ENCODE measurements around the gene ST6GAL1. TPM values are rescaled to one million over a fixed set of nuclear protein-coding genes. Genes with fewer than 3 reads are reported as not detected.

Gene ST6GAL1
- total RNA-seq, 1 donor from 2014 or later = 44.1 TPM

DNA sequence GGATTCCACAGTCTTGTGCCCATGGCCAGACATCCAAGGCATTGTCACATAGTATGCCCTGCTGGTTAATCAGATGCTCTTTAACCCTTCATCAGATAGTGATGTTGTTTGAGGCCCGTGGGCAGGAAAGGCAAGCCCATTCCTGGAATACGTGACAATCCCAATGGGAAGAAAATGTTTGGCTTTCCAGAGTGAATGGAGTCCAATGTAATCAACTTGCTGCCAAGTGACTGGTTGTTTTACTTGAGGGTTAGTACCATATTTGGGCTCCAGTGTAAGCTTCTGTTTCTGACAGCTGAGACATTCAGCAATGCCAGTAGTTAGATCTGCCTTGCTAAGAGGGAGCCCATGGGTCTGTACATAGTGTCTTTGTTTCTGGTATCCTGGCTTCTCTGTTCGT is 177.7 kb downstream of the ST6GAL1 start:
- no peak for DNase-seq (ENCODE audit: low spot score)

- no peak for DNase-seq (ENCODE audit: low spot score)
These were observed 179.8 kb downstream of the ST6GAL1 start for GRCh38 chr3:187110156-187110555.

- peak; percentile 10 for DNase-seq (ENCODE audit: low spot score)
These were observed 182.8 kb downstream of the ST6GAL1 start for GRCh38 chr3:187112934-187113793.

DNA sequence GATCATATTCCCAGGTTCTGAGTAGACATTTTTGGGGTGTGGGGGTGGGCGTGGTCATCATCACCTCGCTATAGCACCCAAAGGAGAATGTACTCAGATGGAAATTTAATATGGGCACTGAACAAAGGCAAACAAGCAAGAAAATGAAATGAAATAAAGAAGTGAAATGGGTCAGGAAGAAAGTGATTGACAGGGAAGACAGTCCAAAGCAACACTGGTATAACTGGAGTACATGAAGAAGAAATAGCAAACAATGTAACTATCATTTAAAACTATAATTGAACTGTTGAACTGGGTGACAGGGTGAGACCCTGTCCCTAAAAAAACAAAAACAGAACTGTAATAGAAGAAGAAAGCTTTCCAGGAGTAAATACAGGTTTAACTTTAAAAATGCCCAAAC is 184.2 kb downstream of the ST6GAL1 start:
- DNase-seq (ENCODE audit: low spot score) = no peak

GRCh38 chr3:187120326-187120725 is 190.0 kb downstream of the ST6GAL1 start:
- no peak for DNase-seq (ENCODE audit: low spot score)

- no peak for DNase-seq (ENCODE audit: low spot score)
These were observed 191.9 kb downstream of the ST6GAL1 start for GRCh38 chr3:187122261-187122660.

GRCh38 chr3:187125319-187126031 is 195.1 kb downstream of the ST6GAL1 start:
- DNase-seq (ENCODE audit: low spot score) = no peak

Other genes with a start within 250 kb of the ST6GAL1 start
- gene KNG1, start 213.2 kb upstream of the ST6GAL1 start, total RNA-seq (ENCODE audit: insufficient read depth, low replicate concordance) = 1.4 TPM
- gene EIF4A2, start 146.9 kb upstream of the ST6GAL1 start, total RNA-seq (ENCODE audit: insufficient read depth, low replicate concordance) = 664 TPM
- gene RFC4, start 124.0 kb upstream of the ST6GAL1 start, total RNA-seq (ENCODE audit: insufficient read depth, low replicate concordance) = 23.8 TPM
- 3.9 TPM for gene ADIPOQ, start 87.8 kb upstream of the ST6GAL1 start, total RNA-seq (ENCODE audit: insufficient read depth, low replicate concordance)
- gene RPL39L, start 209.0 kb downstream of the ST6GAL1 start, total RNA-seq (ENCODE audit: insufficient read depth, low replicate concordance) = 6.3 TPM

Measured in umbilical cord (tissue), 2 donors.